HG03280 (cell line): ENCODE measurements around the gene TMEM125.

Experiments used
- ATAC-seq: cut with Tn5 transposase; IDR thresholded peaks from one replicate; pipeline ENCODE4 v1.9.1; 2021; ENCODE audit warnings: mild to moderate bottlenecking, moderate library complexity; ENCODE audit not compliant: unreplicated experiment

TMEM125 gene

GRCh38 chr1:43288785-43289706 lies 19.3 kb downstream of the TMEM125 start:
- no peak for ATAC-seq

GRCh38 chr1:43292216-43292615 lies 22.4 kb downstream of the TMEM125 start:
- ATAC-seq, result no peak

GRCh38 chr1:43292679-43293078 lies 22.9 kb downstream of the TMEM125 start:
- no peak for ATAC-seq

GRCh38 chr1:43293176-43293575 lies 23.4 kb downstream of the TMEM125 start:
- ATAC-seq, result no peak

GRCh38 chr1:43293896-43294760 lies 24.3 kb downstream of the TMEM125 start:
- ATAC-seq, result no peak

- no peak for ATAC-seq
Measured at GRCh38 chr1:43294761-43295160, 25.0 kb downstream of the TMEM125 start.

- no peak for ATAC-seq
Measured at GRCh38 chr1:43296207-43296606, 26.4 kb downstream of the TMEM125 start.

- ATAC-seq, result no peak
Measured at GRCh38 chr1:43298055-43298454, 28.3 kb downstream of the TMEM125 start.

GRCh38 chr1:43299101-43299500 lies 29.3 kb downstream of the TMEM125 start:
- ATAC-seq, result no peak

GRCh38 chr1:43300378-43301094 lies 30.8 kb downstream of the TMEM125 start, which contains the start of gene TIE1:
TIE1 (plus strand) TSS chr1:43300982; CDS start chr1:43301072, 90 bp downstream.
- no peak for ATAC-seq

- ATAC-seq, result no peak
Measured at GRCh38 chr1:43302201-43302600, 32.4 kb downstream of the TMEM125 start.

- ATAC-seq, result no peak
Measured at GRCh38 chr1:43302721-43303470, 33.1 kb downstream of the TMEM125 start.

GRCh38 chr1:43303471-43304313 lies 33.9 kb downstream of the TMEM125 start:
- no peak for ATAC-seq

GRCh38 chr1:43304314-43304681 lies 34.5 kb downstream of the TMEM125 start:
- no peak for ATAC-seq

GRCh38 chr1:43304771-43305300 lies 35.1 kb downstream of the TMEM125 start:
- no peak for ATAC-seq

GRCh38 chr1:43305461-43305860 lies 35.7 kb downstream of the TMEM125 start:
- ATAC-seq, result no peak

- no peak for ATAC-seq
Measured at GRCh38 chr1:43305926-43306687, 36.3 kb downstream of the TMEM125 start.

- ATAC-seq, result no peak
Measured at GRCh38 chr1:43306688-43307457, 37.1 kb downstream of the TMEM125 start.
